ENCODE data around the gene ZNF277.
"Not testable (repeated sequence)": the region's sequence is repeated elsewhere in the genome, so short reads cannot be mapped to it uniquely, and the experiment has no call there.

The ZNF277 gene

DNA sequence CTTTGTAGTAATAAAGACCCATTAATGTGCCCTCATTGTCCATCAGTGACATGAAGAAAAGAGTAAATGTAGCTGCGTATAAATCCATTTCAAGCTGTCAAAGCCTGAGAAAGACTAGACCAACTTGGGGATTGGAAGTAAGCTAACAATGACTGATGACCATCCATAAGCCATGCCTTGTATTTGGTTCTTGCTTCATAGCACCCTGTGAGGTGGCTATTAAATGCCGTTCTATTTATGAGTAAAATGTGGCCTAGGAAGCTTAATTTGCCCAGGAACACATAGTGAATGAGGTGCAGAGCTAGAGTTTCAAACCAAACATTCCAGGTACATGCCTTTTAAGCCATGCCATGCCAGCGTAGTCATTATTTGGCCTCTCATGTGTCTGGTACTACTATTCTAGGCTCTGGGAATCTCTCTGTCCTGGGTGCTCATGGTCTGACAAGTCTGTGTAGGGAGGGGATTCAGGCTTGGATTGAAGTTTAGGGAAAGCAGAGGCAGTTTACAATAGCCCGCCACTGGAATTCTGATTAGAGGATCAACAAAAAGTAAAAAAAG is 92.1 kb downstream of the ZNF277 start:
- DNase-seq = no peak

DNA sequence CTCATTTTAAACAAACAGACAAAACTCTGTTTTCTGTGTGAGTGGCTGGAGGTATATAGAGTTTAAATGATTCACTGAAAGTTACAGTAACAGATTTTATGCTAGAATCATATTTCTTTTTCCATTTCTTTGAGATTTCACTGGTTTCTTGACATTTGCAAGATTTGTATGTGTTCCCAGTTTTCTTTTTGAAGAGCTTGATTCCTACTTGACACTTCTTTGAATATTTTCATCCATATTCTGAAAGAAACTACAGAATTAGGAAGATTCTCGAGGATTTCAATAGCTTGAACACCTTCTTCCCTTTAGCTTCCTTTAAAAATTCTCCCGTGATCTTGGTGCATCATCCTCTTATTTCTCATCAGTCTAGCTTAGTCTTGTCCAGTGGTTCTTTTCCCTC is 93.6 kb downstream of the ZNF277 start:
- DNase-seq = no peak

DNA sequence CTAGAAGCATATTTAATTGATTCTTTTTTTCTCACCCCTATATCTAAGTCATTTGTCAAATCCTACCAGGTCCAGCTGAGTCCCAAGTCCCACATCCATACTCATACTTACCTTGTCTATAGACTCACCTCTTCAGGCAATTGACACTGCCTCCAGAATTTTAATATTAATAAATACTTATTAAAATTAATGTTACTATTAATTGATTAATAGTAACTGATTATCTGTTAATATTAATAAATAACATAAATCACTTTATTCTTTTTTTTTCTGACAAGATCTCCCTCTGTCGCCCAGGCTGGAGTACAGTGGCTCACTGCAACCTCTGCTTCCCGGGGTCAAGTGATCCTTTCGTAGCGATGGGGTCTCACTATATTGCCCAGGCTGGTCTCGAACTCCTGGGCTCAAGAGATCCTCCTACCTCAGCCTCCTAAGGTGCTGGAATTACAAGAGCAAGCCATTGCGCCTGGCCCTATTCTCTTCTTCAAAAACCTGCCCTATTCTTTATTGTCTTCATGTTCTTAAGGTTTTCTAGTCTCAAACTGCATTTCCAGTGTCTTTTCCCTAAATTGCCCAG is 94.4 kb downstream of the ZNF277 start:
- DNase-seq = no peak

DNA sequence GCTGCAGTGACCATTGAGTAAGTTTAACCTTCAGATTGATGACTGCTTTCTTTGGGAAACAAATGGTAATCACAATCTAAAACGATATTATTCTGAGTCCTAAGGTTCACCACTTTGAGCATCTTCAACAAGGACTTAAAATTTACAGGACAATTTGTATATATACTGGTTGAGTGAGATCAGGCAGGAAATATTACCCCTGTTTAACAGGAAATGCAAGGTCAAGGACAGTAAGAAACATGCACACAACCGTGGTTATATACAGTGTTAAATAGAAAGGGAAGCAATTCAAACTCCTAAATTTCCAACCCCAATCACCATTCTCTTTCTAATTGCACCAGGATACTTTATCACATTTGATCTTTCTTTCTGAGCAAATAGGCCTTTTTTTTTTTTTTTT is 96.1 kb downstream of the ZNF277 start:
- no peak for DNase-seq

DNA sequence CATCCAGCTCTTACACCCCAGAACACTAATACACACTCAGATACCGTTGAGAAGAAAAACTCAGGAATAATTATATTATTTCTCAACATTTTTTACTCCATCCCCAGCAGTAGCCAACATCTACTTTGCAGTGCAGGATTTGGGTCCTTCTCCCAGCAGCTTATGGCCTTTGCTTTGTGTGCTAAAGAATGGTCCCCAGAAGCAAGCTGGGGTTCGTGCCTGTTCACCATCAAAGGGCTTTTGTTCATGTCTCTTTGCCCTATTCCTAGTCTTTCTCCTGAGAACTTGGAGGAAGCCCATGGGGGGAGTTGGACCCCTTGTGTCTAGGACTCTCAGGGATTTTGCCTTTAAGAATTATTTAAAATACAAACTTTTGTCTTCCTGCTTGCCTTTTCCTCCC is 100.4 kb downstream of the ZNF277 start:
- no peak for DNase-seq

- DNase-seq = no peak
Measured at GRCh38 chr7:112307506-112307905, 101.0 kb downstream of the ZNF277 start.

DNA sequence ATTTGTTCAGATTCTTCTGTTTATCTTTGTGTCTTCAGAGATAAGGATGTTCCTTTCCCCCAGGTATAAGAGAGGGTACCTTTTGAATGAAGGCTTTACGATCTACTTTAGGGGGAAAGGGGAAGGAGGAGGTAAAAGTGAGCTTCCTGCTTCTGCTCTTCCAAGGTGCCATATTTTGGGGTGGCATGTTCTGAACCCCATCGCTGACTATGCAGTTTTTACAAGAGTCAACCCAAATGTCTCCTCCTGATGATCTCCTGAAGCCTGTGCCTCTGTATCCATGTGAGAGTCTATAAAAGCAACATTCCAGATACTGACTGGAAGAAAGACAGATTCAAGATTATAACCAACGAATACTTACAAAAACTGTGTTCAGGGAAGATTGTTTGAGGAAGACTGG is 102.5 kb downstream of the ZNF277 start:
- DNase-seq = no peak

- DNase-seq = not testable (repeated sequence)
Measured at GRCh38 chr7:112316803-112317202, 110.3 kb downstream of the ZNF277 start.

- DNase-seq = no peak
Measured at GRCh38 chr7:112322070-112322469, 115.6 kb downstream of the ZNF277 start.

- DNase-seq = no peak
Measured at GRCh38 chr7:112327566-112327965, 121.1 kb downstream of the ZNF277 start.

GRCh38 chr7:112331492-112331891 is 125.0 kb downstream of the ZNF277 start:
- DNase-seq = no peak

DNA sequence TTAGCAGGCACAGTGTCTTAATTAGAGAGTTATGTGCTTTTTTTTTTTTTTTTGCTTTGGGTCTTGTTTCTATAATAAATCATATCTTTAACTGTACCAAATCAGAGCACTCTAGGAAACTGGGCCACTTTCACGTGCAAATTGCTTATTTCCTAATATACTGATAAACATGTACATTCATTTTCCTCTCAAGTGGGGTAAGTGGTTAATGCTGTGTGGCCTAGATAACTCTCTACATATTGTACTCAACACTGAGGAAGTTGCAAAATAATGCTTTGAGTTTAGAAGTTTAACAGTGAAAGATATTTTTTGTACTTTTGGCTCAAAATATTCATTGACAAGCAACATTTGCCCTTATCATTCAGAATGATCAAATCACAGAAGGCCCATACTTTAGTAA is 127.9 kb downstream of the ZNF277 start:
- no peak for DNase-seq

GRCh38 chr7:112336261-112336660 is 129.8 kb downstream of the ZNF277 start:
- no peak for DNase-seq

DNA sequence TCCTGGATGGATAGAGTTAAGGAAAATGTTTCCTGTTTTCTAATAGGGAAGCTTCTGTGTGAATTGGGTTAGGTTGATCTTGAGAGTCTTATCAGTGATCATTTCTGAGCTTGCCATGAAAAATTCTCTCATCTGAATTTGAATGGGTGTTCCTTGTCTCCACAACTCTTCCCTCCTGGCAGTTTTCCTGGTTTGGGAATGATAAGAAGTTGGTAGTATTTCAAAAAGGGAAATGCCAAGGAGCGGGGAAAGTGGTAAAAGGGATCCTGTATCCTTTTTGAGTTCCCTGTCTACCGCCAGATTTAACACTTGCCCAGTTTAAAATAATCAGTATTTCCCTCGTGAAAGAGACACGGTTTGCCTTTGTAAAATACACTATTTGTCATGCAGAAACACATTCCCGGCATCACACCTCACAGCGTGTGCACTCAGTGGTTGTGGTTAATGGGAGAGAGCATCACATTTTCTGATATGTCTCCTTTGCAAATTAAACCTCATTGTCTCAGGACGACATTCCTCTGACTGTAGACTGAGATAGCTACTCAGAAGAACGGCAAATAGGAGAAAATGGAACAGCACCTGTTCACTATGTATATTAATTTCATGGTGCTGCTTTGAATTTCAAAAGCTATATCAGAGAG is 130.6 kb downstream of the ZNF277 start:
- no peak for DNase-seq

- no peak for DNase-seq
Measured at GRCh38 chr7:112337892-112338291, 131.4 kb downstream of the ZNF277 start.

- no peak for DNase-seq
Measured at GRCh38 chr7:112338786-112339185, 132.3 kb downstream of the ZNF277 start.

DNA sequence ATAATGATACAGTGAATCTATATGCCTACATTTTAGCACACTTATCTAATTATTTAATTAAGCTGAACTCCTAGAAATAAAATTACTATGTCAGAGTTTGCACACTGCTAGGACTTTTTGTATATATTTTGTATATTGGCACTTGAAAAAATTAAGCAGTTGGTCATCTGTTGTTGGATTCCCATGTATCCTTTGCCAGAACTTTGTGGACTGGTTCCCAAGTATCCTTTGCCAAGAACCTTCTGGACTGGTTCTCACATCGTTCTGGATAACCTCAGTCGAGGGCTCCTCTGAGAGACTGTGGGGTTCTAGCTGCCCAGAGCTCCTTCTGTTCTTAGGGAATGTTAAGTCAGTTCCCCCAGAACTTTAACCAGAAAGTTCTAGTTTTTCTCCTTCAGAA is 135.0 kb downstream of the ZNF277 start:
- no peak for DNase-seq

DNA sequence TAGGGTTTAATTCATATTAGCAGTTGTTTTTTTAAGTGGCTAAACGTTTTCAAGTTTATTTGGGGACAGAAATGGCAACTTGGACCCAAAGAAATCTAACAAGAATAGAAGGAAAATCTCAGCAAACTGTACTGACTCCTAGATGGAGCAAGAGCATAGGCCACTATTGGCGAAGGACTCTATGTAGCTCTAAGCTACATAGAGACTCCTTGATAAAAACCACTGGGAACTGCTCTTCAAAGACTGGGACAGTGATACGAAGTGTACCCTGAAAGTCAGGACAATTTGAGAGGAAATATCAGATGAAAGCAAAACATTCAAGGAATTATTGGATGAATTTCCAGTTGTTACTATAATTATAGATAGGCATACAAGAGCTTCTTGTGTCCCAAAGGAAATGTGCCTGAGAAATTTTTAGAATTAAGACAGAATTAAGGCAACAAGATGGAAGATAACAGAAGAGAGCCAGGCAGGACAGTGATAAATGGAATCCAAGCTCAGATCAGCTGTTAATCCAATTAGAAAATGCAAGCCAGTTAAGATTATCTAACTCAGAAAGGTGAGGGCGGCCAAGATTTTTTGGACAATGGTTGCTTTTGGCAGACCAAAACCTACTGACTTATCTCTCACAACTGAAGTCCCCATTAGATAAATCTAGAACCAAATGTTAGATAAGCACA is 140.0 kb downstream of the ZNF277 start:
- no peak for DNase-seq

DNA sequence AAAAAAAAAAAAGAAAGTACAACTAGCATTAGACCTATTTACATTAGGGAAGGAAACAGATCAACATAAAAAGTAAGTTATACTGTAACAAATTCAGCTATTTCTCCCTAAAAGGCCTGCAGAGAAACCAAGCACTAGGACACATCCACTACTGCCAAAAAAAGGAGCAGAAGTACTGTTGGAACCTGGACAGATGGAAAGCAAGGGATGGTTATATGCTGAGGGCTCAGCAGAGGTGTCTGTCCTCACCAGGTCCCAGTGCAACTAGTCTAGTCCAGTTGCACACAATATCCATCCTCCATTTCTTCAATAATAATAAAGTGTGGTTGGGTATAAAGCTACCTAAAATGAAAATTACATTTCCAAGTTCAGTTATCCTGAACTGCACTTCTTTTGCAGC is 140.6 kb downstream of the ZNF277 start:
- no peak for DNase-seq

GRCh38 chr7:112350585-112350984 is 144.1 kb downstream of the ZNF277 start:
- DNase-seq = no peak

DNA sequence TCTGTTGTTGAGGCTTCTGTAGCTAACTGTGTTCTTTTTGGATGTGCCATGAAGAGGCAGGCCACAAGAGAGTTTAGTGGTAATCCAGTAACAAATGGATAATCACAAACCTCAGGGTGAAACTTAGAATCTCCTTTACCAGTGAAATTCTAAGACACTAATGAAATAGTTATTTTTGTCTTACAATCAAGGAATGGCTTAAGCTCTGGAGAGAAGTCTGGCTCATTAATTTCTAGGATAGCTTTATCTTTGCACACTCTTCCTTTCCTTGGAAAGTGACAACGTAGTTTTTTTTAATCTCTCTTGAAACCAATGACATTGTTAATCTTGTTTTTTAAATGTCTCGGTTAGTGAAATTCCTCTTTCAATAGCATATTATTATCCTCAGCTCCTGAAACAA is 150.1 kb downstream of the ZNF277 start:
- no peak for DNase-seq

DNA sequence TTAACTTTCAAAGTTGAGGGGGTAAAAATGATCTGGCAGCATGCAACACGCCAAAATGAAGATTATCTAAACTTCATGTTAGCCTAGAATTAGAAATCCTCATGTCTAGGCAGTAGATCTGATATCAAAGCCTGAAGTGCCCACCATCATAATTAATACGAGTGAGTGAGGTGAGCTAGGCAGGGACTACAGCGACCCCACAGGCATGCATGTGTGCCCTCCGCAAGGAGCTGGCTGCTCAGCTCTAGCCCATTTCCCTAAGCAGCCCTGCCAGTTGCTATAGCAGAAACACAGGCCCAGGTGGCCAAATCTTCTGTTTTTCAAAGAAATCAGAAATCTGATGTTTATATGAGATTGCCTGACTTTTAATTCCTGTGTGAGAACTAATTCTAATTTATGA is 150.6 kb downstream of the ZNF277 start:
- no peak for DNase-seq

DNA sequence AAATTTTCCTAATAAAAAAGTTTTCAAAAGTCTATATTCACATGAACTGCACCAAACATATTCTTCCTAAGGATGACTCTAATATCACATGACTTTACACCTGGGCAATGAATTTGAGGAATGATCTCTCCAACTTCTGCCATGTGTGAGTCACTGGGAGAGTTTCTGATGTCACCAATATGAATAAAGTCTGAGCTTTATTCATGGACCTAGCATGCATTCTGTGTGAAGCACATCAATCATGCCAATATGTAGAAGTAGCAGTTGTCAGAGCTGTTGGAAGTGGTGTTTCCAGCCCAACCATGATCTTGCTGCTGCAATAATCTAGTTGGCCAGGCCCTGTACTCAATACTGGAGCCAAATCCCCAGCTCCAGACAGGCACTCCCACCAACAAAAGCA is 152.0 kb downstream of the ZNF277 start:
- DNase-seq = no peak

DNA sequence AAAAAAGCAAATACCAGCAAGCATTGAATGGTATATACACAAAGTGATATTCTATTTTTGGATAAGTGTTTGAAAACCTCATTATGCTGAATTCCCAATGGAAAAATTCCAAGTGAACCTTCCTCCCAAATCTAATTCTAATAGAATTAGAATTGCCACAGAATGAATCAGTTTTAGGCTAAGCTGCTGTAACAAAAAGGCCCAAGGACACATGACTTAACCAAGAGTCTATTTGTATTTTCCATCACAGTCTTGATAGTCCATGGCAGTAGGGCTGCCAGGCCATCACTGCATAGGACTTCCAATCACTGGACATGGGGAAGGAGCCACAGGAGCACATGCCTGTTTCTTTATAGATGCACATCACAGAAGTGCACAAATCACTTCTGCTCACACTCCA is 152.6 kb downstream of the ZNF277 start:
- no peak for DNase-seq
